Smooth muscle cell (in vitro differentiated cells): ENCODE measurements around the gene IQSEC3. TPM values are rescaled to one million over a fixed set of nuclear protein-coding genes. Genes with fewer than 3 reads are reported as not detected.

Experiments used
- DNase-seq: peaks from one replicate; lab custom pipeline; 2025; ENCODE audit not compliant: unreplicated experiment; lab: John Stamatoyannopoulos, UW
- H2AFZ ChIP-seq: fragments of 200-600 bp; sonication (generic); 2 replicates; pipeline ENCODE4 v1.6.0; 2016; ENCODE audit warnings: antibody characterized with exemption, low read depth, mild to moderate bottlenecking
- H3F3A ChIP-seq: fragments of 200-600 bp; sonication (generic); 2 replicates; pipeline ENCODE4 v1.6.0; 2017; ENCODE audit warnings: antibody characterized with exemption, low read depth
- H3K27ac ChIP-seq: fragments of 200-600 bp; sonication (generic); 2 replicates; pipeline ENCODE4 v1.5.1; 2016; ENCODE audit warnings: low read depth, mild to moderate bottlenecking
- H3K27me3 ChIP-seq: fragments of 200-600 bp; sonication (generic); 2 replicates; pipeline ENCODE4 v1.6.1; 2016; ENCODE audit warnings: low read depth, mild to moderate bottlenecking
- H3K36me3 ChIP-seq: fragments of 200-600 bp; sonication (generic); 2 replicates; pipeline ENCODE4 v1.5.1; 2016; ENCODE audit warnings: low read depth
- H3K4me1 ChIP-seq: fragments of 200-600 bp; sonication (generic); 2 replicates; pipeline ENCODE4 v1.5.1; 2016; ENCODE audit warnings: low read depth
- H3K4me2 ChIP-seq: fragments of 200-600 bp; sonication (generic); 2 replicates; pipeline ENCODE4 v1.6.0; 2016; ENCODE audit warnings: mild to moderate bottlenecking
- H3K4me3 ChIP-seq: fragments of 200-600 bp; sonication (generic); 2 replicates; pipeline ENCODE4 v1.5.1; 2016; ENCODE audit warnings: mild to moderate bottlenecking
- H3K79me2 ChIP-seq: fragments of 200-600 bp; sonication (generic); 2 replicates; pipeline ENCODE4 v1.6.0; 2016; ENCODE audit warnings: low read depth, mild to moderate bottlenecking
- H3K9ac ChIP-seq: fragments of 200-600 bp; sonication (generic); 2 replicates; pipeline ENCODE4 v1.6.0; 2016; ENCODE audit warnings: low read depth
- H3K9me3 ChIP-seq: fragments of 200-600 bp; sonication (generic); replicated peaks from 2 replicates; pipeline ENCODE4 v1.5.1; 2016; ENCODE audit warnings: low read depth
- H4K20me1 ChIP-seq: fragments of 200-600 bp; sonication (generic); 2 replicates; pipeline ENCODE4 v1.6.0; 2016; ENCODE audit warnings: low read depth
- CTCF ChIP-seq: fragments of 200-600 bp; sonication (generic); IDR thresholded peaks from 2 replicates; pipeline ENCODE4 v1.5.1; 2017; ENCODE audit warnings: borderline replicate concordance, mild to moderate bottlenecking, antibody characterized with exemption; ENCODE audit not compliant: insufficient read depth, poor library complexity, severe bottlenecking
- WGBS: methylation state at CpG from one replicate; pipeline ENCODE4 v1.1.7; 2016; ENCODE audit warnings: low lambda C conversion rate; 5-methylcytosine and 5-hydroxymethylcytosine counted together
- polyA plus RNA-seq: library from polyadenylated mRNA; unstranded; fragments of >200 nt; fragmentation: Nextera tagmentation; extraction: Ambion mirVana; gene quantifications from 2 replicates; pipeline ENCODE4 v1.2.1, GENCODE V29; 2016
- total RNA-seq: library from RNA; depleted of rRNA; stranded (reverse); fragments of >200 nt; gene quantifications from 2 replicates; pipeline ENCODE4 v1.2.3, GENCODE V29; 2014

IQSEC3 gene
- total and polyA plus RNA-seq, 2 experiments from 2014 or later = 0.72 to 2.4 TPM

- no peak overlapping the region for H3K4me3 ChIP-seq
- no peak for TF ChIP-seq CTCF
- peaks cover 6% of the 10 kb centered on the region for H3F3A ChIP-seq
- H3K36me3 ChIP-seq = no peaks in the 10 kb centered on the region
- no peak for DNase-seq
- 89% methylated on average over 17 of the region's 17 CpGs for WGBS
- no peaks in the 10 kb centered on the region for H3K27me3 ChIP-seq
- H3K4me2 ChIP-seq = peak overlapping the region; percentile 66
- peaks cover 10% of the 10 kb centered on the region for H3K4me1 ChIP-seq
- no peaks in the 10 kb centered on the region for H3K9me3 ChIP-seq
- no peak overlapping the region for H3K9ac ChIP-seq
- H2AFZ ChIP-seq = no peak overlapping the region
- H4K20me1 ChIP-seq = no peaks in the 10 kb centered on the region
- no peaks in the 10 kb centered on the region for H3K79me2 ChIP-seq
- H3K27ac ChIP-seq = peak overlapping the region; percentile 74
Observed at GRCh38 chr12:181921-182320, 115.4 kb downstream of the IQSEC3 start.

- Histone ChIP-seq H3K4me1 (peaks cover 5% of the 10 kb centered on the region), H3K4me2 (peak overlapping the region; percentile 66), H3K27me3 (no peaks in the 10 kb centered on the region), H3K9me3 (no peaks in the 10 kb centered on the region), H4K20me1 (no peaks in the 10 kb centered on the region), H3K79me2 (no peaks in the 10 kb centered on the region), H3K4me3 (no peak overlapping the region), H3K9ac (no peak overlapping the region), H2AFZ (no peak overlapping the region), H3F3A (peaks cover 6% of the 10 kb centered on the region), H3K36me3 (no peaks in the 10 kb centered on the region), H3K27ac (peak overlapping the region; percentile 74)
- DNase-seq = no peak
- TF ChIP-seq CTCF = no peak
- 38% methylated on average over 10 of the region's 10 CpGs for WGBS
Observed at GRCh38 chr12:182381-182892, 115.9 kb downstream of the IQSEC3 start.

- 87% methylated on average over 13 of the region's 13 CpGs for WGBS
- Histone ChIP-seq H3K36me3 (no peaks in the 10 kb centered on the region), H3K9me3 (no peaks in the 10 kb centered on the region), H3K79me2 (no peaks in the 10 kb centered on the region), H3F3A (peaks cover 6% of the 10 kb centered on the region), H3K27ac (no peak overlapping the region), H3K4me2 (no peak overlapping the region), H2AFZ (no peak overlapping the region), H3K27me3 (no peaks in the 10 kb centered on the region), H3K4me3 (no peak overlapping the region), H4K20me1 (no peaks in the 10 kb centered on the region), H3K9ac (no peak overlapping the region), H3K4me1 (peaks cover 8% of the 10 kb centered on the region)
- TF ChIP-seq CTCF = no peak
- DNase-seq = no peak
Observed at GRCh38 chr12:184811-185575, 118.4 kb downstream of the IQSEC3 start.

- no peaks in the 10 kb centered on the region for H3K79me2 ChIP-seq
- no peaks in the 10 kb centered on the region for H3K36me3 ChIP-seq
- peaks cover 1% of the 10 kb centered on the region for H3K27me3 ChIP-seq
- no peak overlapping the region for H3K4me3 ChIP-seq
- H2AFZ ChIP-seq = no peak overlapping the region
- WGBS = 89% methylated on average over 8 of the region's 8 CpGs
- peaks cover 6% of the 10 kb centered on the region for H3F3A ChIP-seq
- no peaks in the 10 kb centered on the region for H4K20me1 ChIP-seq
- H3K4me2 ChIP-seq = no peak overlapping the region
- H3K27ac ChIP-seq = no peak overlapping the region
- DNase-seq = no peak
- H3K9ac ChIP-seq = no peak overlapping the region
- TF ChIP-seq CTCF = no peak
- peaks cover 8% of the 10 kb centered on the region for H3K4me1 ChIP-seq
- no peaks in the 10 kb centered on the region for H3K9me3 ChIP-seq
Observed at GRCh38 chr12:185576-185955, 119.0 kb downstream of the IQSEC3 start.
